Prostate gland (tissue), 2 donors: ENCODE results near the gene GTF2H4. TPM values are rescaled to one million over a fixed set of nuclear protein-coding genes. Genes with fewer than 3 reads are reported as not detected.
"Not testable (repeated sequence)": the region's sequence is repeated elsewhere in the genome, so short reads cannot be mapped to it uniquely, and the experiment has no call there.

Experiments used
- DNase-seq: peaks from one replicate; pipeline ENCODE4 v3.0.0-alpha.2; 2019; ENCODE audit warnings: low spot score
- H3K27ac ChIP-seq, 2 donors: fragments of 200-600 bp; sonication (generic); 2 replicates each; pipeline ENCODE4 v1.5.1; 2017 to 2019
- H3K27me3 ChIP-seq: fragments of 200-600 bp; sonication (generic); replicated peaks from 2 replicates; pipeline ENCODE4 v1.5.1; 2019; ENCODE audit not compliant: insufficient read depth
- H3K36me3 ChIP-seq, 2 donors: fragments of 200-600 bp; sonication (generic); 1 replicate in 1 of 2; 2 replicates in 1 of 2; pipeline versions ENCODE4 v1.5.1 to v1.8.1; 2017 to 2019
- H3K4me1 ChIP-seq: fragments of 200-600 bp; sonication (generic); replicated peaks from 2 replicates; pipeline ENCODE4 v1.5.1; 2019
- H3K4me3 ChIP-seq, 2 donors: fragments of 200-600 bp; sonication (generic); 2 replicates each; pipeline ENCODE4 v1.5.1; 2017 to 2019
- H3K9me3 ChIP-seq: fragments of 200-600 bp; sonication (generic); 2 replicates; pipeline ENCODE4 v1.5.1; 2017
- CTCF ChIP-seq, 4 experiments: fragments of 200-600 bp in 2 of 4; fragments of 450-650 bp in 2 of 4; sonication (generic) in 2 of 4; IDR thresholded peaks; 1 replicate in 3 of 4; 2 replicates in 1 of 4; pipeline ENCODE4 v1.5.1; 2016 to 2019; ENCODE audit warnings: antibody characterized with exemption in 4 of 4, mild to moderate bottlenecking in 2 of 4, moderate library complexity in 2 of 4
- POLR2A ChIP-seq: fragments of 450-650 bp; IDR thresholded peaks from one replicate; pipeline ENCODE4 v1.6.1; 2016; ENCODE audit warnings: antibody characterized with exemption, mild to moderate bottlenecking
- POLR2AphosphoS5 ChIP-seq: sonication (generic); formaldehyde crosslinking; IDR thresholded peaks from one replicate; pipeline ENCODE4 v1.6.1; 2017; ENCODE audit warnings: antibody characterized with exemption
- WGBS: methylation state at CpG from one replicate; pipeline ENCODE4 v1.1.5; 2018; 5-methylcytosine and 5-hydroxymethylcytosine counted together
- intact Hi-C: fragments of 100-400 bp; cut with DNase I; formaldehyde crosslinking; loops from one replicate; pipeline ENCODE4 v1.14.2; 2022
- total RNA-seq, 2 donors: library from RNA; depleted of rRNA; stranded (reverse); fragments of >200 nt; gene quantifications; one replicate each; pipeline ENCODE4 v1.1.0, GENCODE V29; 2016

Gene GTF2H4
- total RNA-seq, 2 donors from 2014 or later, result 19.0 to 26.2 TPM

- no peaks in the 10 kb centered on the region for H3K4me1 ChIP-seq
- H3K27me3 ChIP-seq, result no peaks in the 10 kb centered on the region
- no peak overlapping the region for H3K27ac ChIP-seq
- H3K9me3 ChIP-seq, result no peaks in the 10 kb centered on the region
- TF ChIP-seq CTCF (IDR thresholded peaks at IDR 0.05) (no peak), POLR2AphosphoS5 (no peak), POLR2A (no peak)
- no peaks in the 10 kb centered on the region for H3K36me3 ChIP-seq
- no peak overlapping the region for H3K4me3 ChIP-seq
- intact Hi-C loops, result no loop called here
- no peak for DNase-seq
Measured at GRCh38 chr6:30870546-30870945, 37.5 kb upstream of the GTF2H4 start.

GRCh38 chr6:30871592-30872183 is 36.3 kb upstream of the GTF2H4 start:
- Histone ChIP-seq H3K27ac (no peak overlapping the region), H3K4me3 (no peak overlapping the region), H3K27me3 (no peaks in the 10 kb centered on the region), H3K4me1 (peaks cover 5% of the 10 kb centered on the region), H3K36me3 (no peaks in the 10 kb centered on the region), H3K9me3 (no peaks in the 10 kb centered on the region)
- DNase-seq, result no peak
- TF ChIP-seq CTCF (IDR thresholded peaks at IDR 0.05) (no peak), POLR2AphosphoS5 (no peak), POLR2A (no peak)
- intact Hi-C loops, result no loop called here
- WGBS, result 82% methylated on average over 4 of the region's 4 CpGs

DNA sequence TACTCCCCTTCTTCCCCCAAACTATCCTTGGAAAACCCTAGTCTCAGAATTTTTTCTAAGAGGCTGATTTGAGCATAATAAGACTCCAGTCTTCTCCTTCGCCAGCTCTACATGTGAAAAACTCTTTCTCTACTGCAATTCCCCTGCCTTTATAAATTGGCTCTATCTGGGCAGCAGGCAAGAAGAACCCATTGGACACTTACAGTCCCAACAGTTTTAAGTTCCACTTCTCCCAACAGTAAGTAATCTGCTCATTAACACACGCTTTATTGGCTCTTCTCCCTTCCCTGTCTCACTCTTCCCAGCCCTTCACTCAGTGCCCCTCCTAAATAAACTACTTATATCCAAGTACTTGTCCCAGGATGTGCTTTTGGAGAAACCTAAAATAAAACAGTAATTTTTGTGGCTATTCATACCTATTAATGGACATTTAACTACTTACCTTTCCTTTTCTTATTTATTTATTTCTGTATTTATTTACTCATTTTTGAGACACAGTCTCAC is 34.8 kb upstream of the GTF2H4 start:
- TF ChIP-seq POLR2A (no peak), POLR2AphosphoS5 (no peak), CTCF (IDR thresholded peaks at IDR 0.05) (no peak)
- Histone ChIP-seq H3K9me3 (no peaks in the 10 kb centered on the region), H3K4me3 (no peak overlapping the region), H3K4me1 (peaks cover 10% of the 10 kb centered on the region), H3K27me3 (no peaks in the 10 kb centered on the region), H3K27ac (no peak overlapping the region), H3K36me3 (no peaks in the 10 kb centered on the region)
- DNase-seq, result no peak
- 97% methylated on average over 2 of the region's 2 CpGs for WGBS
- intact Hi-C loops, result no loop called here

GRCh38 chr6:30873795-30874194 is 34.2 kb upstream of the GTF2H4 start:
- 97% methylated on average over 3 of the region's 3 CpGs for WGBS
- H3K27me3 ChIP-seq, H3K36me3 ChIP-seq, H3K27ac ChIP-seq, H3K4me3 ChIP-seq, intact Hi-C loops, H3K4me1 ChIP-seq, DNase-seq, H3K9me3 ChIP-seq: not testable (repeated sequence)

DNA sequence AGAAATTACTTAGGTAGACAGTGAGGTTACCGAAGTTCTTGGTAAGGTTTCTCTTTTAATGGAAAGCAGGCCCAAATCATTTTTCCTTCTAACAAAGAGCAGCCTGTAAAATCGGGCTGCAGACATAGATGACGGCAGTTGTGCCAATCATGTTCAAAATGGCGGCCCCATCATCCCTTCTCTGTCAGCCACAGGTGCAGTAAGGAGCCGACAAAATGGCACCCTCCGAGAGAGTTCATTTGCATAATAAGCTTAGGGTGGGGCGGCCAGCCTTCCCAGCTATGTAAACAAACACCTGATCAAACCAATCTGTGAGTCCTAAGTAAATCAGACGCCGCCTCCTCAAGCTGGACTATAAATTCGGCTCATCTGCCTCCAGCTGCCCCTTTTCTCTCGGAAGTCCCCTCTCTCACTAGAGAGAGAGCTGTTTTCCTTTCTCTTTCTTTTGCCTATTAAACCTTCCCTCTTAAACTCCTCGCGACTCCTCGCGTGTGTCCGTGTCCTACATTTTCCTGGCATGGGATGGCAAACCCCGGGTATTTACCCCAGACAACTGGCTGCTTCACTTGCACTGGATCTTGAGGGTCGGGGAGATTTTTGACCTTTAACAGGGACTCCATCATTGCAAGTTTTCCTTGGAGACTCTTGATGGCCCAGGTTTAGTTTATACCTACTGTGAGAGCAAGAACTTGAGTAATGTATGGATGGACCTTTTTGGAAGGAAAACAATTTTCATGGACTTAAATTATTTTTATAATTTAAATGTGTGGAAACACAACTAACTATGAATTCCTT is 32.6 kb upstream of the GTF2H4 start:
- intact Hi-C loops, result loop anchor here (5.0 kb wide), 2 partner anchors 133 to 148 kb away; partner anchors contain the start of genes FLOT1 and IER3
- Histone ChIP-seq H3K27ac (peak overlapping the region; percentile 77 to 88), H3K4me1 (peaks cover 10% of the 10 kb centered on the region), H3K27me3 (no peaks in the 10 kb centered on the region), H3K9me3 (no peaks in the 10 kb centered on the region), H3K4me3 (peak overlapping the region in 1 of 2 donors; percentile 6), H3K36me3 (no peaks in the 10 kb centered on the region)
- TF ChIP-seq CTCF (IDR thresholded peaks at IDR 0.05), result peak in 1 of 4 experiments; percentile 6
- TF ChIP-seq POLR2AphosphoS5, result no peak
- peak; percentile 37 for TF ChIP-seq POLR2A
- DNase-seq, result peak; percentile 64
- 31% methylated on average over 18 of the region's 18 CpGs for WGBS
